Ishikawa (cell line): ENCODE results near the gene RNU7-1.

Experiments used
- EP300 ChIP-seq: IDR thresholded peaks from 2 replicates; pipeline ENCODE4 v1.6.1; 2012; ENCODE audit warnings: borderline replicate concordance
- RAD21 ChIP-seq: IDR thresholded peaks from 2 replicates; pipeline ENCODE4 v1.6.1; 2012; ENCODE audit warnings: low read depth
- TCF12 ChIP-seq: IDR thresholded peaks from 2 replicates; pipeline ENCODE4 v1.6.1; 2012; ENCODE audit warnings: low read depth
- YY1 ChIP-seq: IDR thresholded peaks from 2 replicates; pipeline ENCODE4 v1.6.1; 2012; ENCODE audit warnings: low read depth
- TF ChIP-seq, protein P1 (sequence below): IDR thresholded peaks from 2 replicates; pipeline ENCODE4 v1.6.1; 2012

DNA sequence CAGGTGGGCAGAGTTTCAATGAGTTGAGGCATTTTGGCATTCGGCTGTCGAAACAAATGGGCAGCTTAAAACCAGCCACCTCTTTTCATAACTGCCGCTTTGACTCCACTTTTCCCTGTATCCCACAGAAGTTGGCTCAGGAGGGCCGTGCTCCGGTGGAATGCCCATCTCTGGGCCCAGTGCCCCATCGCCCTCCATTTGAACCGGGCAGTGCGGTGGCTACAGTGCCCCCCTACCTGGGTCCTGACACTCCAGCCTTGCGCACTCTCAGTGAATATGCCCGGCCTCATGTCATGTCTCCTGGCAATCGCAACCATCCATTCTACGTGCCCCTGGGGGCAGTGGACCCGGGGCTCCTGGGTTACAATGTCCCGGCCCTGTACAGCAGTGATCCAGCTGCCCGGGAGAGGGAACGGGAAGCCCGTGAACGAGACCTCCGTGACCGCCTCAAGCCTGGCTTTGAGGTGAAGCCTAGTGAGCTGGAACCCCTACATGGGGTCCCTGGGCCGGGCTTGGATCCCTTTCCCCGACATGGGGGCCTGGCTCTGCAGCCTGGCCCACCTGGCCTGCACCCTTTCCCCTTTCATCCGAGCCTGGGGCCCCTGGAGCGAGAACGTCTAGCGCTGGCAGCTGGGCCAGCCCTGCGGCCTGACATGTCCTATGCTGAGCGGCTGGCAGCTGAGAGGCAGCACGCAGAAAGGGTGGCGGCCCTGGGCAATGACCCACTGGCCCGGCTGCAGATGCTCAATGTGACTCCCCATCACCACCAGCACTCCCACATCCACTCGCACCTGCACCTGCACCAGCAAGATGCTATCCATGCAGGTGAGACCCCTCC lies 5.0 kb upstream of the RNU7-1 start:
- TF ChIP-seq TCF12, result no peak
- TF ChIP-seq EP300, result no peak
- TF ChIP-seq, protein P1, sequence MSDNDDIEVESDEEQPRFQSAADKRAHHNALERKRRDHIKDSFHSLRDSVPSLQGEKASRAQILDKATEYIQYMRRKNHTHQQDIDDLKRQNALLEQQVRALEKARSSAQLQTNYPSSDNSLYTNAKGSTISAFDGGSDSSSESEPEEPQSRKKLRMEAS, result no peak
- no peak for TF ChIP-seq RAD21
- TF ChIP-seq YY1, result no peak
